Body of pancreas (tissue), 4 donors: Measurements from ENCODE around the gene LETMD1. TPM values are rescaled to one million over a fixed set of nuclear protein-coding genes. Genes with fewer than 3 reads are reported as not detected.

ENCODE experiments used
- ATAC-seq: fragments of 150-250 bp; one replicate; pipeline ENCODE4 v1.9.1; 2016
- DNase-seq, 4 donors: peaks; one replicate each; pipeline ENCODE4 v3.0.0-alpha.2; 2019
- H3K27ac ChIP-seq, 4 donors: fragments of 200-600 bp; sonication (generic); 1 replicate in 3 of 4; 2 replicates in 1 of 4; pipeline versions ENCODE4 v1.5.1 to v1.6.1; 2016 to 2019; ENCODE audit warnings: mild to moderate bottlenecking in 1 of 4, mixed read lengths in 1 of 4, moderate library complexity in 1 of 4
- H3K27me3 ChIP-seq, 2 donors: fragments of 200-600 bp; sonication (generic); one replicate each; pipeline ENCODE4 v1.6.0; 2016; ENCODE audit warnings: mild to moderate bottlenecking in 1 of 2
- H3K36me3 ChIP-seq, 2 donors: fragments of 200-600 bp; sonication (generic); replicated peaks in 1 of 2; 2 replicates each; pipeline ENCODE4 v1.5.1; 2016; ENCODE audit warnings: low read depth in 2 of 2; ENCODE audit not compliant: insufficient read depth in 1 of 2
- H3K4me1 ChIP-seq: fragments of 200-600 bp; sonication (generic); one replicate; pipeline ENCODE4 v1.6.0; 2016
- H3K4me3 ChIP-seq, 2 donors: fragments of 200-600 bp; sonication (generic); 1 replicate in 1 of 2; 2 replicates in 1 of 2; pipeline ENCODE4 v1.5.1; 2016 to 2019
- H3K9me3 ChIP-seq, 3 donors: fragments of 200-600 bp; sonication (generic); 1 replicate in 2 of 3; 2 replicates in 1 of 3; pipeline ENCODE4 v1.5.1; 2016
- POLR2A ChIP-seq, 3 donors: fragments of 450-650 bp; IDR thresholded peaks; one replicate each; pipeline ENCODE4 v1.6.1; 2016; ENCODE audit warnings: antibody characterized with exemption in 3 of 3, mild to moderate bottlenecking in 2 of 3
- WGBS, 2 donors: methylation state at CpG; one replicate each; pipeline ENCODE4 v1.1.5; 2017; 5-methylcytosine and 5-hydroxymethylcytosine counted together
- intact Hi-C: fragments of 100-400 bp; cut with DNase I; formaldehyde crosslinking; loops from one replicate; pipeline ENCODE4 v1.15.1; 2023
- total RNA-seq, 2 donors: library from RNA; depleted of rRNA; stranded (reverse); fragments of >200 nt; gene quantifications; one replicate each; pipeline ENCODE4 v1.1.0, GENCODE V29; 2016
- TF ChIP-seq, protein P1 (sequence below), 7 experiments: fragments of 450-650 bp in 4 of 7; fragments of 200-600 bp in 3 of 7; sonication (generic) in 3 of 7; IDR thresholded peaks; one replicate each; pipeline ENCODE4 v1.5.1; 2016 to 2019; ENCODE audit warnings: antibody characterized with exemption in 7 of 7

The LETMD1 gene
- total RNA-seq, 2 donors from 2014 or later, result 57.4 to 71.6 TPM

DNA sequence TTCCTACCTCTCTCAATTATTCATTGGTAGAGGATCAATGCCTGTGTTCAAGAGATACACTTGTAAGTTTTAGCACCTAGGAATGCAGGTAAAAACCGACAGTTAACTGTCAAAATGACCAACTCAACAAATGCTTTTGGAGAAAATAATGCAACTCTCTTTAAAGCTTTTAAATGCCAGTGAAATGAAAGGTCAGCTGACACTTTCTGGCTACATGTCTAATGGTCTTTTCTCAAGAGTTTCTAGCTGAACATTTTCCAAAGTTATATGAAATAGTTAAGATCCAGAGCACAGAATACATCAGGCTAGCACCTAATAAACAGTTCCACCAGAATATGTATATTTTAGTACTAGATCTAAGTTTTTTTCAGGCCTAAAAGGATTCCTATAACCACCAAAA is 33.3 kb downstream of the LETMD1 start:
- ATAC-seq, result no peak
- intact Hi-C loops, result no loop called here
- Histone ChIP-seq H3K27ac (no peak overlapping the region), H3K4me1 (peaks cover 8% of the 10 kb centered on the region), H3K27me3 (no peaks in the 10 kb centered on the region), H3K36me3 (no peaks in the 10 kb centered on the region), H3K9me3 (no peaks in the 10 kb centered on the region), H3K4me3 (no peak overlapping the region)
- TF ChIP-seq, protein P1, sequence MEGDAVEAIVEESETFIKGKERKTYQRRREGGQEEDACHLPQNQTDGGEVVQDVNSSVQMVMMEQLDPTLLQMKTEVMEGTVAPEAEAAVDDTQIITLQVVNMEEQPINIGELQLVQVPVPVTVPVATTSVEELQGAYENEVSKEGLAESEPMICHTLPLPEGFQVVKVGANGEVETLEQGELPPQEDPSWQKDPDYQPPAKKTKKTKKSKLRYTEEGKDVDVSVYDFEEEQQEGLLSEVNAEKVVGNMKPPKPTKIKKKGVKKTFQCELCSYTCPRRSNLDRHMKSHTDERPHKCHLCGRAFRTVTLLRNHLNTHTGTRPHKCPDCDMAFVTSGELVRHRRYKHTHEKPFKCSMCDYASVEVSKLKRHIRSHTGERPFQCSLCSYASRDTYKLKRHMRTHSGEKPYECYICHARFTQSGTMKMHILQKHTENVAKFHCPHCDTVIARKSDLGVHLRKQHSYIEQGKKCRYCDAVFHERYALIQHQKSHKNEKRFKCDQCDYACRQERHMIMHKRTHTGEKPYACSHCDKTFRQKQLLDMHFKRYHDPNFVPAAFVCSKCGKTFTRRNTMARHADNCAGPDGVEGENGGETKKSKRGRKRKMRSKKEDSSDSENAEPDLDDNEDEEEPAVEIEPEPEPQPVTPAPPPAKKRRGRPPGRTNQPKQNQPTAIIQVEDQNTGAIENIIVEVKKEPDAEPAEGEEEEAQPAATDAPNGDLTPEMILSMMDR (IDR thresholded peaks at IDR 0.05), result no peak
- no peak for TF ChIP-seq POLR2A (IDR thresholded peaks at IDR 0.05)
- no peak for DNase-seq
- WGBS, 2 donors, result 80 to 85% methylated on average over 1 of the region's 1 CpG

DNA sequence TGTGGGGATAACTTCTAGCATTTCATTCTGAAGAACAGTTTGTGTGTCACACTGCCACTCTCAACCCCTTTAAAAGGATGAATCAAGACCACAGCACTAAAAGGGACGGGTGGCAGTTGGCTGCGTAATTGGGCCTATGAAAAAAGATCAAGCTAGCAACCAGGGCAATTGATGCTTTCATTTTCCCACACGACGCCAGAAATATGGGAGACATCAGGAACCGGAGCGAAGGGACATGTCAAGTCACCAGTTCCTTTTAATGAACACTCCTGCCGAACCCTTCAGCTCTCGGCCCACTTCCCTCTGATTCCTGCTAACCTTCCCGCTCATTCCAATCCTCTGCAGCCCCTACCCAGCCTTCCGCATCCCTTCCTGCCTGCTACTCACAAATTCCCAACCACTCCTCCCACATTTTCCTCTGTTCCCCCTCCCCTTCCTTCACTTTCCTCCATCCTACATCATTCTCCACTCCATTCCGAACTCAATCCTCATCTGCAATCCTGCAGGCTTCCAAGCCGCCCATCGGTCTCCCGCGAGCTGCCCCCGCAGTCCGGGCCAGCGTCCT is 34.5 kb downstream of the LETMD1 start:
- Histone ChIP-seq H3K9me3 (no peaks in the 10 kb centered on the region), H3K36me3 (no peaks in the 10 kb centered on the region), H3K4me1 (peaks cover 8% of the 10 kb centered on the region), H3K4me3 (peak overlapping the region; percentile 73 to 96), H3K27ac (peak overlapping the region; percentile 83 to 94 (median 86)), H3K27me3 (no peaks in the 10 kb centered on the region)
- 1% methylated on average over 18 of the region's 18 CpGs for WGBS, 2 donors
- TF ChIP-seq, protein P1 (IDR thresholded peaks at IDR 0.05), result no peak
- no peak for TF ChIP-seq POLR2A (IDR thresholded peaks at IDR 0.05)
- peak in 3 of 4 donors; percentile 7 to 16 (median 13) for DNase-seq
- ATAC-seq, result peak; percentile 8
- intact Hi-C loops, result no loop called here

DNA sequence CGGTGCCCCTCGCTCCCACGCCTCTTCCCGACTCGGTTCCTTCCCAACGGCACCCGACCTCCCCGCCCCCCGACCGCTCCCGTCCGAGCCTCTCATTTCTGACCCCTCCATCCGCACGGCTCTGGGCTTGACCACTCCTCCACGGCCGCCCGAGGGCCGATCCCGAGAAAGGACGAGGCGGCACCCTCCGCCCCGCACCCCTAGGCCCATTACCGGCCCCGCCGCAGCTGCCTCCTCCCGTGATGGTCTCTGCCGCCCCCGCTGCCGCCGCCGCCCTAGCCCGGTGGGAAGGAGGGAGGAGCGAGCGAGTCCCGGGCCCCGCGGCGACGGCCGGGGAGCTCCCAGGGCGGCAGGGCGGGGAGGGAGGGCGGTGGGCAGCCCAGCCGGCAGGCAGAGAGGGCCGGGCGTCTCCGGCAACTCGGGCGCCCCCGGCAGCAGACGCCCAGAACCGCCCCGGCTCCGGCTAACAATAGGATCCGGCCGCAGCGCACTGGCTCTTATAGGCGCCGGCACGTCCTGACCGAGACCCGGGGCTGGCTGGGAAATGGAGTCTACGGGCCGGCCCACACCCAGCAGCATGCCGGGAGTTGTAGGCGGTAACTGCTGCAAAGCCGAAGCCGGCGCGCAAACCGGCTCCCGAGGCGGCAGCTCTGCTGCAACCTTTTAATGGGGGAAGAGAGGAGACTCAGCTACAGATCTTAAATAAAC is 35.2 kb downstream of the LETMD1 start, which contains the start of gene CSRNP2:
Gene CSRNP2, minus strand, starts transcription at position 471 of the 708 bp plus-strand sequence. CDS start 7,035 bp downstream, outside the sequence.
- TF ChIP-seq, protein P1 (IDR thresholded peaks at IDR 0.05), result peak in 1 of 7 experiments; percentile 34
- TF ChIP-seq POLR2A (IDR thresholded peaks at IDR 0.05), result peak; percentile 99
- WGBS, 2 donors, result 0% methylated on average over 14 to 59 of the region's 74 CpGs
- intact Hi-C loops, result no loop called here
- peak; percentile 100 for ATAC-seq
- Histone ChIP-seq H3K27me3 (no peaks in the 10 kb centered on the region), H3K27ac (peak within 1 kb of the TSS; percentile 83 to 94 (median 86)), H3K4me3 (peak within 1 kb of the TSS; percentile 73 to 96), H3K36me3 (no peaks in the 10 kb centered on the region), H3K4me1 (peaks cover 8% of the 10 kb centered on the region), H3K9me3 (no peaks in the 10 kb centered on the region)
- peak; percentile 96 to 98 (median 98) for DNase-seq

DNA sequence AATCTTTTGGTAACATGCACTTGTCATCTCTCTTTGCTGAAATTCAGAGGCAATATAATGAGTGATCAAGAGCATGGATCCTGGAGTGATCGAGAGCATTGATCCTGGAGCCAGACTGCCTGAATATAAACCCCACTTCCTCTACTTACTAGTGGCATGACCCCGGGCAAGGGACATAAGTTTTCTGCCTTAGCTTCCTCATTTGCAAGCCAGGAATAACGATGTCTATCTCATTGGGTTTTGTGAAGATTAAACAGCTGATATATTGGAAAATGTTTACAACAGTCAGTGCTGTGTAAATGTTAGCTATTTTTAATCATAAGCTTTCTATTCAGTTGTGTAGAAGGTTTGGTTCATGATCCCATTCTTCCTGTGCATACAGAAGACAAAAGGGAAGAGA is 37.6 kb downstream of the LETMD1 start:
- no peak for TF ChIP-seq POLR2A (IDR thresholded peaks at IDR 0.05)
- TF ChIP-seq, protein P1 (IDR thresholded peaks at IDR 0.05), result no peak
- Histone ChIP-seq H3K4me3 (no peak overlapping the region), H3K27me3 (no peaks in the 10 kb centered on the region), H3K36me3 (no peaks in the 10 kb centered on the region), H3K4me1 (peaks cover 8% of the 10 kb centered on the region), H3K27ac (no peak overlapping the region), H3K9me3 (no peaks in the 10 kb centered on the region)
- DNase-seq (no peak), ATAC-seq (no peak)
- WGBS, 2 donors, result 48 to 66% methylated on average over 3 of the region's 3 CpGs
- intact Hi-C loops, result no loop called here
